Activated CD8-positive, alpha-beta T cell treated with anti-CD3 and anti-CD28 coated beads for 36 hours (primary cell): Measurements from ENCODE around the gene MRPL28. TPM values are rescaled to one million over a fixed set of nuclear protein-coding genes. Genes with fewer than 3 reads are reported as not detected.
A peak's percentile ranks its signal among the peaks of the same experiment; 100 is the strongest.

Experiments
- ATAC-seq: fragments of 200-7000 bp; cut with Tn5 transposase; one replicate; pipeline ENCODE4 v1.10.0; 2021; ENCODE audit warnings: mild to moderate bottlenecking, moderate library complexity
- CTCF ChIA-PET: fragments of 350-600 bp; sonication (Branson Sonifier 250); formaldehyde crosslinking; loops from one replicate; lab custom pipeline; 2021; ENCODE audit warnings: antibody characterized with exemption; lab: Charles Lee
- POLR2A ChIA-PET: fragments of 350-600 bp; sonication (Branson Sonifier 250); formaldehyde crosslinking; loops from one replicate; lab custom pipeline; 2021; ENCODE audit warnings: antibody characterized with exemption; lab: Charles Lee
- DNase-seq: peaks from one replicate; pipeline ENCODE4 v3.0.0-alpha.2; 2020
- H3K27ac Mint-ChIP-seq: one replicate; pipeline ENCODE4 v1.8.0; 2021; ENCODE audit warnings: mild to moderate bottlenecking, mixed read lengths
- H3K27me3 Mint-ChIP-seq: one replicate; pipeline ENCODE4 v1.8.0; 2021; ENCODE audit warnings: mixed read lengths
- H3K36me3 Mint-ChIP-seq: one replicate; pipeline ENCODE4 v1.8.0; 2021; ENCODE audit warnings: low read depth, mixed read lengths
- H3K4me1 Mint-ChIP-seq: one replicate; pipeline ENCODE4 v1.8.0; 2021; ENCODE audit warnings: low read depth, mixed read lengths
- H3K4me3 Mint-ChIP-seq: one replicate; pipeline ENCODE4 v1.8.0; 2021; ENCODE audit warnings: mild to moderate bottlenecking, moderate library complexity, mixed read lengths
- H3K9me3 Mint-ChIP-seq: one replicate; pipeline ENCODE4 v1.8.0; 2021; ENCODE audit warnings: mixed read lengths
- CTCF ChIP-seq: fragments of 200-600 bp; IDR thresholded peaks from one replicate; pipeline ENCODE4 v1.8.0; 2022; ENCODE audit warnings: antibody characterized with exemption, mild to moderate bottlenecking
- intact Hi-C: fragments of 100-400 bp; cut with micrococcal nuclease; formaldehyde crosslinking; loops from one replicate; pipeline ENCODE4 v1.10.0; 2022
- total RNA-seq, 2 experiments: library from RNA; stranded (reverse); gene quantifications; one replicate each; pipeline ENCODE4 v1.2.3, GENCODE V29; 2021

MRPL28 gene
- total RNA-seq, 2 experiments from 2014 or later: 95.0 to 98.2 TPM

GRCh38 chr16:407253-407652 lies 36.9 kb upstream of the MRPL28 start:
- H3K36me3 Mint-ChIP-seq: no peaks in the 10 kb centered on the region
- H3K4me3 Mint-ChIP-seq: no peak overlapping the region
- DNase-seq: no peak
- intact Hi-C loops: no loop called here
- H3K27me3 Mint-ChIP-seq: no peaks in the 10 kb centered on the region
- H3K9me3 Mint-ChIP-seq: no peaks in the 10 kb centered on the region
- no peak for ATAC-seq
- H3K4me1 Mint-ChIP-seq: no peaks in the 10 kb centered on the region
- ChIA-PET POLR2A (no interaction called here), CTCF (no interaction called here)
- no peak overlapping the region for H3K27ac Mint-ChIP-seq
- no peak for TF ChIP-seq CTCF

- Mint-ChIP-seq H3K9me3 (no peaks in the 10 kb centered on the region), H3K27me3 (no peaks in the 10 kb centered on the region), H3K36me3 (no peaks in the 10 kb centered on the region), H3K27ac (no peak overlapping the region), H3K4me3 (no peak overlapping the region), H3K4me1 (no peaks in the 10 kb centered on the region)
- POLR2A ChIA-PET: interaction anchor here (0.6 to 0.9 kb wide), 3 partner anchors 73 to 159 kb away, joined by 3 read pairs; no protein-coding TSS in a partner anchor
- no peak for ATAC-seq
- intact Hi-C loops: no loop called here
- CTCF ChIA-PET: no interaction called here
- no peak for DNase-seq
- TF ChIP-seq CTCF: no peak
Observed at GRCh38 chr16:405548-406506, 35.5 kb upstream of the MRPL28 start.

GRCh38 chr16:404971-405486 lies 34.7 kb upstream of the MRPL28 start:
- intact Hi-C loops: no loop called here
- ATAC-seq (no peak), DNase-seq (no peak)
- H3K4me1 Mint-ChIP-seq: peaks cover 7% of the 10 kb centered on the region
- no peak overlapping the region for H3K27ac Mint-ChIP-seq
- H3K36me3 Mint-ChIP-seq: peaks cover 2% of the 10 kb centered on the region
- H3K27me3 Mint-ChIP-seq: no peaks in the 10 kb centered on the region
- no peak for TF ChIP-seq CTCF
- CTCF ChIA-PET: no interaction called here
- POLR2A ChIA-PET: interaction anchor here (0.6 kb wide), 1 partner anchor 158 kb away, joined by 3 read pairs; no protein-coding TSS in a partner anchor
- H3K4me3 Mint-ChIP-seq: no peak overlapping the region
- H3K9me3 Mint-ChIP-seq: no peaks in the 10 kb centered on the region

GRCh38 chr16:401468-402348 lies 31.4 kb upstream of the MRPL28 start, which contains the start of gene DECR2:
DECR2 (plus strand) TSS chr16:401885; CDS start chr16:401964, 79 bp downstream.
- Mint-ChIP-seq H3K4me1 (peaks cover 13% of the 10 kb centered on the region), H3K36me3 (peaks cover 2% of the 10 kb centered on the region), H3K27me3 (peaks cover under 1% of the 10 kb centered on the region), H3K4me3 (peak within 1 kb of the TSS; percentile 83), H3K27ac (peak within 1 kb of the TSS; percentile 83), H3K9me3 (no peaks in the 10 kb centered on the region)
- TF ChIP-seq CTCF: peak; percentile 68
- DNase-seq (peak; percentile 99), ATAC-seq (peak; percentile 93)
- CTCF ChIA-PET: interaction anchor here (0.7 to 2.6 kb wide), 6 partner anchors 9 to 167 kb away, joined by 3 to 11 read pairs (median 6); partner anchors contain the start of genes FAM234A and RAB11FIP3
- intact Hi-C loops: no loop called here
- POLR2A ChIA-PET: interaction anchor here (0.6 to 1.7 kb wide), 5 partner anchors 9 to 32 kb away, joined by 3 to 7 read pairs (median 3); partner anchors contain the start of gene RAB11FIP3
